ENCODE data around the gene RAB31. TPM values are rescaled to one million over a fixed set of nuclear protein-coding genes. Genes with fewer than 3 reads are reported as not detected.

Gene RAB31
- total RNA-seq, 4 donors from 2014 or later: 17.4 to 76.0 (median 45.0) TPM

GRCh38 chr18:9750606-9751304 is 42.7 kb downstream of the RAB31 start:
- whole genome bisulfite sequencing, 2 donors: 78 to 83% methylated on average over 11 of the region's 11 CpGs
- no peaks in the 10 kb centered on the region for H3K9me3 ChIP-seq
- intact Hi-C loops (cut with DNase I): no loop called here
- H3K4me3 ChIP-seq: no peak overlapping the region
- DNase-seq: no peak
- H3K36me3 ChIP-seq: no peaks in the 10 kb centered on the region
- H3K27ac ChIP-seq: peak overlapping the region in 1 of 4 donors; percentile 5
- H3K27me3 ChIP-seq: no peaks in the 10 kb centered on the region
- H3K4me1 ChIP-seq: no peaks in the 10 kb centered on the region
- TF ChIP-seq POLR2A (IDR thresholded peaks at IDR 0.05): no peak
- no peak for TF ChIP-seq CTCF (IDR thresholded peaks at IDR 0.05)

GRCh38 chr18:9751371-9752031 is 43.4 kb downstream of the RAB31 start:
- Histone ChIP-seq H3K4me3 (no peak overlapping the region), H3K27me3 (no peaks in the 10 kb centered on the region), H3K4me1 (no peaks in the 10 kb centered on the region), H3K36me3 (no peaks in the 10 kb centered on the region), H3K9me3 (no peaks in the 10 kb centered on the region), H3K27ac (no peak overlapping the region)
- TF ChIP-seq CTCF (IDR thresholded peaks at IDR 0.05) (no peak), POLR2A (IDR thresholded peaks at IDR 0.05) (no peak)
- DNase-seq: no peak
- 91 to 95% methylated on average over 7 to 8 of the region's 8 CpGs for WGBS, 2 donors
- intact Hi-C loops (cut with DNase I): no loop called here

- Histone ChIP-seq H3K9me3 (no peaks in the 10 kb centered on the region), H3K27me3 (no peaks in the 10 kb centered on the region), H3K36me3 (no peaks in the 10 kb centered on the region), H3K27ac (no peak overlapping the region), H3K4me3 (no peak overlapping the region), H3K4me1 (peaks cover 0 to 15% (median 0%) of the 10 kb centered on the region in 3 donors)
- no peak for DNase-seq
- WGBS, 2 donors: 74 to 84% methylated on average over 7 of the region's 7 CpGs
- intact Hi-C loops (cut with DNase I): no loop called here
- TF ChIP-seq CTCF (IDR thresholded peaks at IDR 0.05): no peak
Observed at GRCh38 chr18:9753846-9754245, 45.7 kb downstream of the RAB31 start.

GRCh38 chr18:9755110-9755509 is 47.0 kb downstream of the RAB31 start:
- intact Hi-C loops (cut with DNase I): no loop called here

More at GRCh38 chr18:9755110-9755509, 47.0 kb downstream of the RAB31 start:
- no peak overlapping the region for H3K27ac ChIP-seq
- no peaks in the 10 kb centered on the region for H3K9me3 ChIP-seq
- H3K4me3 ChIP-seq: no peak overlapping the region
- TF ChIP-seq POLR2A (IDR thresholded peaks at IDR 0.05) (no peak), CTCF (IDR thresholded peaks at IDR 0.05) (no peak)
- H3K27me3 ChIP-seq: no peaks in the 10 kb centered on the region
- DNase-seq: no peak
- peaks cover 0 to 15% (median 0%) of the 10 kb centered on the region in 3 donors for H3K4me1 ChIP-seq
- WGBS, 2 donors: 0 to 50% methylated on average over 1 to 2 of the region's 3 CpGs
- H3K36me3 ChIP-seq: no peaks in the 10 kb centered on the region
